K562 (cell line): ENCODE results near the gene CHMP1A. TPM values are rescaled to one million over a fixed set of nuclear protein-coding genes. Genes with fewer than 3 reads are reported as not detected.

ENCODE experiments used
- CCAR2 ChIP-seq: fragments of 200-400 bp; formaldehyde crosslinking; IDR thresholded peaks from 2 replicates; pipeline ENCODE4 v1.6.1; 2017; ENCODE audit warnings: mild to moderate bottlenecking, low read depth, low read length
- E2F1 ChIP-seq: sonication (generic); formaldehyde crosslinking; IDR thresholded peaks from 2 replicates; pipeline ENCODE4 v1.8.1; 2023; ENCODE audit warnings: mild to moderate bottlenecking, missing genetic modification reagents, moderate library complexity
- ELF2 ChIP-seq: fragments of 250-450 bp; sonication (Bioruptor Pico); IDR thresholded peaks from 2 replicates; pipeline ENCODE4 v1.5.0; 2021; ENCODE audit warnings: mild to moderate bottlenecking
- HEY1 ChIP-seq: fragments of 250-450 bp; sonication (Bioruptor Pico); IDR thresholded peaks from 2 replicates; pipeline ENCODE4 v1.5.0; 2020; ENCODE audit warnings: mild to moderate bottlenecking, moderate library complexity, borderline replicate concordance
- KAT7 ChIP-seq: sonication (generic); formaldehyde crosslinking; IDR thresholded peaks from 2 replicates; pipeline ENCODE4 v1.8.0; 2022; ENCODE audit warnings: missing genetic modification reagents, mild to moderate bottlenecking, borderline replicate concordance
- MAZ ChIP-seq, 2 experiments: fragments of 450-650 bp in 1 of 2; sonication (generic) in 1 of 2; formaldehyde crosslinking; IDR thresholded peaks in 1 of 2; conservative IDR thresholded peaks in 1 of 2; 2 replicates each; pipeline versions ENCODE4 v1.4.0 to v1.5.0; 2020; ENCODE audit warnings: mild to moderate bottlenecking in 1 of 2, missing genetic modification reagents in 1 of 2
- MYBL2 ChIP-seq, 2 experiments: fragments of 450-650 bp in 1 of 2; sonication (generic) in 1 of 2; formaldehyde crosslinking in 1 of 2; IDR thresholded peaks; 2 replicates each; pipeline versions ENCODE4 v1.6.1 to v1.8.1; 2017 to 2022; ENCODE audit warnings: borderline replicate concordance in 1 of 2, inconsistent platforms in 1 of 2, low read depth in 1 of 2, mild to moderate bottlenecking in 1 of 2, missing genetic modification reagents in 1 of 2, moderate library complexity in 1 of 2
- NFATC3 ChIP-seq: fragments of 450-650 bp; IDR thresholded peaks from 2 replicates; pipeline ENCODE4 v1.6.1; 2017; ENCODE audit warnings: mild to moderate bottlenecking
- RAD51 ChIP-seq: fragments of 450-650 bp; IDR thresholded peaks from 2 replicates; pipeline ENCODE4 v1.7.1; 2016; ENCODE audit warnings: low read depth, mild to moderate bottlenecking, borderline replicate concordance
- SMARCE1 ChIP-seq: fragments of 450-650 bp; IDR thresholded peaks from 2 replicates; pipeline ENCODE4 v1.7.1; 2016; ENCODE audit warnings: mild to moderate bottlenecking
- SRSF3 ChIP-seq: fragments of 200-400 bp; formaldehyde crosslinking; IDR thresholded peaks from 2 replicates; pipeline ENCODE4 v1.6.1; 2016; ENCODE audit warnings: mild to moderate bottlenecking, low read length, moderate library complexity; ENCODE audit not compliant: insufficient read depth
- ZFP1 ChIP-seq: fragments of 450-650 bp; formaldehyde crosslinking; IDR thresholded peaks from 2 replicates; pipeline ENCODE4 v1.4.0; 2020; ENCODE audit warnings: mild to moderate bottlenecking, mixed read lengths
- ZFP36 ChIP-seq: fragments of 150-350 bp; IDR thresholded peaks from 2 replicates; pipeline ENCODE4 v1.6.1; 2018; ENCODE audit warnings: low read length, low read depth; ENCODE audit not compliant: partially characterized antibody
- ZNF778 ChIP-seq: fragments of 450-650 bp; formaldehyde crosslinking; IDR thresholded peaks from 2 replicates; pipeline ENCODE4 v1.4.0; 2020; ENCODE audit warnings: mild to moderate bottlenecking, moderate library complexity
- polyA plus RNA-seq, 8 experiments: library from polyadenylated mRNA; depleted of rRNA in 4 of 8; stranded (reverse) in 5 of 8; unstranded in 3 of 8; fragments of >200 nt; fragmentation: Nextera tagmentation in 2 of 8; fragmentation: Illumina TruSeq in 1 of 8; extraction: Ambion mirVana in 2 of 8; extraction: Trizol in 1 of 8; gene quantifications; 2 replicates each; pipeline versions ENCODE4 v1.2.1 to v1.2.3, GENCODE V29; 2011 to 2014; ENCODE audit warnings: inconsistent platforms in 1 of 8, missing spikeins in 1 of 8
- total RNA-seq, 7 experiments: library from RNA; depleted of rRNA in 6 of 7; stranded (reverse); fragments of >200 nt in 6 of 7; fragmentation: Illumina TruSeq in 2 of 7; extraction: Trizol in 2 of 7; gene quantifications; 2 replicates each; pipeline versions ENCODE4 v1.2.1 to v1.2.3, GENCODE V29; 2011 to 2021; ENCODE audit warnings: low replicate concordance in 1 of 7
- TF ChIP-seq, protein P1 (sequence below): fragments of 250-450 bp; sonication (Bioruptor Pico); IDR thresholded peaks from 2 replicates; pipeline ENCODE4 v1.5.0; 2020; ENCODE audit warnings: mild to moderate bottlenecking, borderline replicate concordance
- TF ChIP-seq, protein P2 (sequence below): fragments of 250-450 bp; sonication (Bioruptor Pico); IDR thresholded peaks from 2 replicates; pipeline ENCODE4 v1.8.0; 2022; ENCODE audit warnings: inconsistent platforms
- TF ChIP-seq, protein P3 (sequence below), 2 experiments: fragments of 150-350 bp in 1 of 2; IDR thresholded peaks; 2 replicates each; pipeline ENCODE4 v1.6.1; 2012 to 2016; ENCODE audit warnings: low read depth in 2 of 2, low read length in 2 of 2, mild to moderate bottlenecking in 1 of 2, moderate library complexity in 1 of 2

Gene CHMP1A
- total and polyA plus RNA-seq, 9 of the 15 experiments (the other 6 are each of a cell fraction or from before 2014, with no cell fraction given): 0.83 to 79.9 (median 45.2) TPM

DNA sequence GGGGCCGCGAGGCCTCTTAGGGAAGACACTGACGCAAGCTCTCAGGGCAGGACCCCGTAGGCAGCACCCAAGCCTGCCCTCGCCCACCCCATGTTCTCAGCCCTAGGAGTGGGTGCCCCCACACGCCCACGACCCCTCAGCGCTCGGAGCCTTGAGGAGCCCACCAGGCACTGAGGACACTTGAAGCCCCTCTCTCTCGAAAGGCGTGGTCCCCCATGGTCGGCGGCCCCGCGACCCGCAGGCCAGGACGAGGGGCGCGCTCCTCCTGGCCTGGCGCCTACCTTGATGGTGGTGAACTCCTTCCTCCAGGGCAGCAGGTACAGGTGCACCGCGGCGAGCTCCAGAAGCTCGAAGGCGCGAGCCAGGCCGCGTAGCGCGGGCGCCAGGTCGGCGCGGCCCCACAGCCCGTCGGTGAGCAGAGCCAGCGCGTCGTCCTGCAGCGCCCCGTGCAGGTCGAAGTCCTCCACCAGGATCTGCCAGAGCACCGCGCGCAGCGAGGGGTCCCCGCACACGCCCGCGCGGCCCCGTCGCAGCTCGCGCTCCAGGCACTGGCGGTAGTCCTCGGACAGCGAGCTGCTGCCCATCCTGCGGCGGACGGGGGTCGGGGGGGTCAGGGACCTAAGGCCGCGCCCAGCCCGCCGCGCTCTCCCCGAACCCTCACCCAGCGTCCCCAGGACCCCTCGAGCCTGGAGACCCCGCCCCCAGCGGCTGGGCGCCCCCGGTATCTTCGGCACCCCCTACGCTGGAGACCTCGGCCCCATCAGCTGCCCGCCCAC is 43.3 kb upstream of the CHMP1A start (continued):
- TF ChIP-seq MYBL2 (IDR thresholded peaks at IDR 0.05; ENCODE audit: low read depth): no peak
- 0 out of 2 replicates have a peak, but pooled peaks have one; percentile 53 for TF ChIP-seq MYBL2 (CRISPR knock-in tag; IDR thresholded peaks at IDR 0.05; ENCODE audit: borderline replicate concordance)
- peak in 1 of 2 experiments; percentile 25; a peak in 1 of 4 replicates for TF ChIP-seq MAZ (CRISPR knock-in tag; conservative IDR thresholded peaks at IDR 0.05 in 1 of 2, IDR thresholded peaks at IDR 0.05 in 1 of 2)
- TF ChIP-seq CCAR2: no peak
- no peak for TF ChIP-seq ZFP36
- no peak for TF ChIP-seq ELF2 (CRISPR knock-in tag)
- TF ChIP-seq ZNF778 (CRISPR knock-in tag): no peak
- no peak for TF ChIP-seq ZFP1 (CRISPR knock-in tag)
- TF ChIP-seq SRSF3: no peak
- TF ChIP-seq, protein P1, sequence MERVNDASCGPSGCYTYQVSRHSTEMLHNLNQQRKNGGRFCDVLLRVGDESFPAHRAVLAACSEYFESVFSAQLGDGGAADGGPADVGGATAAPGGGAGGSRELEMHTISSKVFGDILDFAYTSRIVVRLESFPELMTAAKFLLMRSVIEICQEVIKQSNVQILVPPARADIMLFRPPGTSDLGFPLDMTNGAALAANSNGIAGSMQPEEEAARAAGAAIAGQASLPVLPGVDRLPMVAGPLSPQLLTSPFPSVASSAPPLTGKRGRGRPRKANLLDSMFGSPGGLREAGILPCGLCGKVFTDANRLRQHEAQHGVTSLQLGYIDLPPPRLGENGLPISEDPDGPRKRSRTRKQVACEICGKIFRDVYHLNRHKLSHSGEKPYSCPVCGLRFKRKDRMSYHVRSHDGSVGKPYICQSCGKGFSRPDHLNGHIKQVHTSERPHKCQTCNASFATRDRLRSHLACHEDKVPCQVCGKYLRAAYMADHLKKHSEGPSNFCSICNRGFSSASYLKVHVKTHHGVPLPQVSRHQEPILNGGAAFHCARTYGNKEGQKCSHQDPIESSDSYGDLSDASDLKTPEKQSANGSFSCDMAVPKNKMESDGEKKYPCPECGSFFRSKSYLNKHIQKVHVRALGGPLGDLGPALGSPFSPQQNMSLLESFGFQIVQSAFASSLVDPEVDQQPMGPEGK: no peak
- TF ChIP-seq, protein P2, sequence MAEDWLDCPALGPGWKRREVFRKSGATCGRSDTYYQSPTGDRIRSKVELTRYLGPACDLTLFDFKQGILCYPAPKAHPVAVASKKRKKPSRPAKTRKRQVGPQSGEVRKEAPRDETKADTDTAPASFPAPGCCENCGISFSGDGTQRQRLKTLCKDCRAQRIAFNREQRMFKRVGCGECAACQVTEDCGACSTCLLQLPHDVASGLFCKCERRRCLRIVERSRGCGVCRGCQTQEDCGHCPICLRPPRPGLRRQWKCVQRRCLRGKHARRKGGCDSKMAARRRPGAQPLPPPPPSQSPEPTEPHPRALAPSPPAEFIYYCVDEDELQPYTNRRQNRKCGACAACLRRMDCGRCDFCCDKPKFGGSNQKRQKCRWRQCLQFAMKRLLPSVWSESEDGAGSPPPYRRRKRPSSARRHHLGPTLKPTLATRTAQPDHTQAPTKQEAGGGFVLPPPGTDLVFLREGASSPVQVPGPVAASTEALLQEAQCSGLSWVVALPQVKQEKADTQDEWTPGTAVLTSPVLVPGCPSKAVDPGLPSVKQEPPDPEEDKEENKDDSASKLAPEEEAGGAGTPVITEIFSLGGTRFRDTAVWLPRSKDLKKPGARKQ (CRISPR knock-in tag): no peak
- no peak for TF ChIP-seq SMARCE1
- no peak for TF ChIP-seq E2F1 (CRISPR knock-in tag)
- TF ChIP-seq HEY1 (CRISPR knock-in tag): no peak
- TF ChIP-seq RAD51: no peak
- TF ChIP-seq KAT7 (CRISPR knock-in tag): 0 out of 2 replicates have a peak, but pooled peaks have one; percentile 40
- TF ChIP-seq, protein P3, sequence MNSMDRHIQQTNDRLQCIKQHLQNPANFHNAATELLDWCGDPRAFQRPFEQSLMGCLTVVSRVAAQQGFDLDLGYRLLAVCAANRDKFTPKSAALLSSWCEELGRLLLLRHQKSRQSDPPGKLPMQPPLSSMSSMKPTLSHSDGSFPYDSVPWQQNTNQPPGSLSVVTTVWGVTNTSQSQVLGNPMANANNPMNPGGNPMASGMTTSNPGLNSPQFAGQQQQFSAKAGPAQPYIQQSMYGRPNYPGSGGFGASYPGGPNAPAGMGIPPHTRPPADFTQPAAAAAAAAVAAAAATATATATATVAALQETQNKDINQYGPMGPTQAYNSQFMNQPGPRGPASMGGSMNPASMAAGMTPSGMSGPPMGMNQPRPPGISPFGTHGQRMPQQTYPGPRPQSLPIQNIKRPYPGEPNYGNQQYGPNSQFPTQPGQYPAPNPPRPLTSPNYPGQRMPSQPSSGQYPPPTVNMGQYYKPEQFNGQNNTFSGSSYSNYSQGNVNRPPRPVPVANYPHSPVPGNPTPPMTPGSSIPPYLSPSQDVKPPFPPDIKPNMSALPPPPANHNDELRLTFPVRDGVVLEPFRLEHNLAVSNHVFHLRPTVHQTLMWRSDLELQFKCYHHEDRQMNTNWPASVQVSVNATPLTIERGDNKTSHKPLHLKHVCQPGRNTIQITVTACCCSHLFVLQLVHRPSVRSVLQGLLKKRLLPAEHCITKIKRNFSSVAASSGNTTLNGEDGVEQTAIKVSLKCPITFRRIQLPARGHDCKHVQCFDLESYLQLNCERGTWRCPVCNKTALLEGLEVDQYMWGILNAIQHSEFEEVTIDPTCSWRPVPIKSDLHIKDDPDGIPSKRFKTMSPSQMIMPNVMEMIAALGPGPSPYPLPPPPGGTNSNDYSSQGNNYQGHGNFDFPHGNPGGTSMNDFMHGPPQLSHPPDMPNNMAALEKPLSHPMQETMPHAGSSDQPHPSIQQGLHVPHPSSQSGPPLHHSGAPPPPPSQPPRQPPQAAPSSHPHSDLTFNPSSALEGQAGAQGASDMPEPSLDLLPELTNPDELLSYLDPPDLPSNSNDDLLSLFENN (IDR thresholded peaks at IDR 0.05; ENCODE audit: low read depth in 2 of 2, low read length in 2 of 2): no peak
- TF ChIP-seq NFATC3: peak; percentile 99
